Medulla oblongata (tissue), 1 donor: Measurements from ENCODE around the gene GLTPD2.
A peak's percentile ranks its signal among the peaks of the same experiment; 100 is the strongest.
"Not testable (repeated sequence)": the region's sequence is repeated elsewhere in the genome, so short reads cannot be mapped to it uniquely, and the experiment has no call there.

Source experiments
- DNase-seq: peaks from one replicate; pipeline ENCODE4 v3.0.0-alpha.2; 2015; ENCODE audit errors: extremely low spot score

GLTPD2 gene

DNA sequence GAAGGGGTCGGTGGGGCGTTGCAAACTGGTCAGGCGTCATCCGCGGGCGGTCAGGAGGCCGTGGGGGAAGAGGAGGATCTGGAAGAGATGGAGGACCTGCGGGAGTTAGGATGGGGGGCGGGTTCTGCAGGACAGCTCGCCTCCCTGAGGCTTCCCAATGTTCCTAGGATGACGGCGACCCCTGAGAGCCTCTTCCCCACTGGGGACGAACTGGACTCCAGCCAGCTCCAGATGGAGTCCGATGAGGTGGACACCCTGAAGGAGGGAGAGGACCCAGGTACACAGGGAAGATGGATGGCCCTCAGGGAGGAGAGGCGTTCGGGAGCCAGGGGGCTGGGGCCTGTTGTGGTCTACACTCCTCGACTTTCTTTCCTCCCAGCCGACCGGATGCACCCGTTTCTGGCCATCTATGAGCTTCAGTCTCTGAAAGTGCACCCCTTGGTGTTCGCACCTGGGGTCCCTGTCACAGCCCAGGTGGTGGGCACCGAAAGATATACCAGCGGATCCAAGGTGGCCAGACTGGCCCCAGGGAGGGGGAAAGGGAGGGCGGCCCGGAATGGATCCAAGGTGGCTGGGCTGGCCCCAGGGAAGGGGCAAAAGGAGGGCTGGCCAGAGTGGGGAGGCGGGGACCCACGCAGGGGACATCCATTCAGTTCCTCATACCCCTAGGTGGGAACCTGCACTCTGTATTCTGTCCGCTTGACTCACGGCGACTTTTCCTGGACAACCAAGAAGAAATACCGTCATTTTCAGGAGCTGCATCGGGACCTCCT, 19.0 kb downstream of the GLTPD2 start:
- no peak for DNase-seq

DNA sequence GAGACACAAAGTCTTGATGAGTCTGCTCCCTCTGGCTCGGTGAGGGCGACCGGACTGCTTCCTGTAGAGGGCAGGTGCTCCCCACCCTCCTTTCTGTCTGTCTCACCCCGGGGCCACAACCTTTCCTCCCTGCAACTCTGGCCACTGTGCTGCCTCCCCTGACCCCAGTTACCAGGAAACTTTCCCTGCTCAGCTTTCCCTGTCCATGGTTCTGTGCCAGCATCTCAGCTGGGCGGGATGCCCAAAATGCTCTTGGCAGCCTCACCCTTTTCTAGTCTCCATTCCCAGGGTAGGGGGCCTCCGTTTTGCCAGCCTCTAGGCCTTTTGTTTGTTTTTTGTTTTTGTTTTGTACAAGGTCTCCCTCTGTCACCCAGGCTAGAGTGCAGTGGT, 19.6 kb downstream of the GLTPD2 start:
- peak; percentile 83 for DNase-seq

GRCh38 chr17:4810696-4811290, 22.0 kb downstream of the GLTPD2 start:
- no peak for DNase-seq

DNA sequence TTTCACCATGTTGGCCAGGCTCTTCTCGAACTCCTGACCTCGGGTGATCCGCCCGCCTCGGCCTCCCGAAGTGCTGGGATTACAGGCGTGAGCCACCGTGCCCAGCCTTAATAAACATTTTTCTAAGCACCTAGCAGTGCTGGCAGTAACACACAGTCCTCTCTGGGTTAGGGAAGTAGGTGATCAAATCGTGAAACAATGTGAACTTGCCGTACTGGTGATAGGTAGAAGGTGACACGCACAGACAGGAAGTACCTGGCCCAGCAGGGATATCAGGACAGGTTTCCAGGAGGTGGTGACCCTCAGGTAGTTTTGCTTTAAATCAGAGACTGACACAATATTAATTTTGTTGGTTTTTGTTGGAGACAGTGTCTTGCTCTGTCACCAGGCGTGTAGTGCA, 22.7 kb downstream of the GLTPD2 start:
- DNase-seq: no peak

- DNase-seq: no peak
Measured at GRCh38 chr17:4812690-4813089, 23.9 kb downstream of the GLTPD2 start.

DNA sequence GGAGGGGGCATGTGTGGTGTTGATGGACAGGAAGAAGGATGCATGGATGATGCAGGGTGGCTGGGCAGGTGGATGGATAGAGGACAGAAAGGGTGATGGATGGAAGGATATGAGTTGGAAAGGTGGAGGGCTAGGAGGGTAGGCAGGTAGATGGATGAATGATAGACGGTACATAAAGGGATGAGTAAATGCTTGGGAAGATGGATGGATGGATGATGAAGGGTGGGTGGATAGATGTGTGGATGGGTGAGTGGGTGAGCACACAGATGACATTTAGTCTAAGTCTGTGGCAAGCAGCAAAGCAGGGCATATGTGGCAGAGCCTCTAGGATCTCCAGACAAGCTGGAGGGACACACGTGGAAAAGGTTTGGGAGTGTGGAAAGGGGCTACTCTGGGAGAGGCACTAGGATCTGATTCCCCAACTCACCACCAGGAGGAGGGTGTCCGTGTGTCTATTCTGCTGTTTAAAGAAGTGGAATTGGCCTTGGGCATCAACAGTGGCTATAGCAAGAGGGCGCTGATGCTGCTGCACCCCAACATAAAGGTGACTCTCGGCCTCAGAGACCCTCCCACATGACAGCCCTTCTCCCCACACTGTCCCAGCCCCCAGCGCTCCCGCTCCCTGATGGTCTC, 26.4 kb downstream of the GLTPD2 start:
- no peak for DNase-seq

GRCh38 chr17:4816826-4817225, 28.1 kb downstream of the GLTPD2 start:
- DNase-seq: no peak

GRCh38 chr17:4818276-4818675, 29.5 kb downstream of the GLTPD2 start:
- DNase-seq: no peak

DNA sequence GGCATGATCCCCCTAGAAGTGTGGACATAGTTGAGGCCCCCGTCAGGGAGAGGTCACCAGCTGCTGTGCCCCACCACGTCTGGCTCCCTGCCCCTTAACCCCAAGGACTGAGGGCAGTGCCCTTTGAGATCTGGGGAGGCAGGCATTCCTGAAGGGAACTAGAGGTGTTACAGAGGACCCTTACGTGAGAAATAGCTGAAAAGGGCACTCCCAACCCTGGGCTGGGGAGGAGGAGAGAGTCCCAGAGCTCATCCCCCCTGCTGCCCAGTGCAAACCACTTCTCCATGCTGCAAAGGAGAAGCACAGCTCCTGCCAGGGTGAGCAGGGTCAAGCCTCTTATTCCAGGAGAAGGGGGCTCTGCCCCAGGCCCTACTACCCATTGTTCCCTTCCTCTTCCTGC, 34.1 kb downstream of the GLTPD2 start:
- DNase-seq: no peak

DNA sequence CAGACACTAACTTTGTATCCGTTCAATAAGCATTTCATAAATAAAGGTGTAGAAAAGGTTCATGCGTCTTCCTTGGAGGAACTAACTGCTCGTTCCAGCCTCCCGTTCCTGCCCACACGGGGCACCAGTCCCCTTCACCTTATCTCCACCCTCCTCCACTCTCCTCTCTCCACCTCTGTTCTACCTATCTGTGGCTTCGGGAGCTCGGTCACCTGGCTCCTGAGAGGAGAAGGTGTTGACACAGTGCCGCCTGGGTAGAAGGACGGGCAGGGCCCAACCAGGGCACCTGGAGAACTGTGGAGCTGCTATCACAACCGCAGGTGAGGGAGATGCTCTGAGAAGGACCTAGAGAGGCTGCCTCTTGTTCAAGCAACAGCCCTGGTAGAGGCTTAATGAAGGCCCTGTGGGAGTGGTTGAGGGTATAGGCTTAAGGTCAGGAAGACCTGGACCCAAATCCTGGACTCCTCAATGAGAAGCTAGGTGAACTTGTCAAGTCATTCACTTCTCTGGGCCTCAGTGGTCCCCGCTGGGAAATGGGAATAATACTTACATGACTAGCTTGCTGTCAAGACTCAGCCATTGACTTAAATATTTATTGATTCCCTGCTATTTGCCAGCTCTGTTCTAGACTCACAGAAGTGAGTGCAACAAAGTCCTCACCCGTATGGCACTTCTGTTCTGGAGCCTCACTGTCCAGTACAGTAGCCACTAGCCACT, 34.8 kb downstream of the GLTPD2 start:
- DNase-seq: no peak

GRCh38 chr17:4827399-4827798, 38.6 kb downstream of the GLTPD2 start:
- DNase-seq: no peak

- not testable (repeated sequence) for DNase-seq
Measured at GRCh38 chr17:4832829-4833177, 44.0 kb downstream of the GLTPD2 start.

- DNase-seq: peak; percentile 96
Measured at GRCh38 chr17:4833178-4833940, 44.6 kb downstream of the GLTPD2 start, which contains the start of gene MINK1. Gene MINK1 (plus strand): TSS chr17:4833340. CDS start chr17:4833584, 244 bp downstream.

GRCh38 chr17:4833941-4834680, 45.3 kb downstream of the GLTPD2 start:
- DNase-seq: peak; percentile 60

DNA sequence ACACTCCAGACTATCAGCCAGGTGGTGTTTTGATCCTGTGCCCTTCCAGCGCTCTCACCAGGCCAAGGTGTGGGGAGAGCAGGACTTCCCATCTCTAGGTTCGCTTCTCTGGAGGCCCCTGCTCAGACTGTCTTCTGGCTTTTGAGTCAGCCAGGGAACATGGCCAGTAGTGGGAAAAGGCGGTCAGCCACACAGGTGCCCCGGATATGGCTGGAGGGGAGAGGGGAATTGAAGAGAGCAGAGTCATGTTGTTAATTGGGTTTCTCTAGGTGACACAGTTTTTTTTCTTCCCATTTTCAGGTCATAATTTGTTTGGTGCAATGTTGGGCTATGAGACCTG, 45.9 kb downstream of the GLTPD2 start:
- no peak for DNase-seq

- no peak for DNase-seq
Measured at GRCh38 chr17:4836221-4836620, 47.5 kb downstream of the GLTPD2 start.

GRCh38 chr17:4837471-4838308, 48.9 kb downstream of the GLTPD2 start:
- peak; percentile 76 for DNase-seq

- peak; percentile 19 for DNase-seq
Measured at GRCh38 chr17:4838309-4838785, 49.6 kb downstream of the GLTPD2 start.

DNA sequence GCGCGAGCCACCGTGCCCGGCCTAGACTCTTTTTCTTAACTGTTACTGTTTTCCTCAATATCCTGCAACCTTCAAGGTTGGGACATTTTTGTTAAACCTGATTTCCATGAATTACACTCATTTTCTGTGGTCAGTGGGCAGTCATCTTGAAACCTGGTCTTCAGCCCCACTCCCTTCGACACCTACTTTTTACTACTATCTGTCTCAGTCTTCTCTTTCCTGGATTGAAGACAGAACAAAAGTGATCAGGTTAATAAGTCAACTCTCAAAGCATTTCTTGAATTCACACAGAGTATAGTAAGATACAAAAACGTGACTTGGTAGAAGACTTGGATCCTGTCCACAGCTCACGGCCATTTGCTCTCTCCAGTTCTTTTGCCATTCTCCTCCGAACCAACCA, 50.5 kb downstream of the GLTPD2 start:
- peak; percentile 8 for DNase-seq
